HG03095 (cell line): ENCODE data around the gene CD177.
"Not testable (repeated sequence)": the region's sequence is repeated elsewhere in the genome, so short reads cannot be mapped to it uniquely, and the experiment has no call there.

ENCODE experiments used
- ATAC-seq: cut with Tn5 transposase; IDR thresholded peaks from one replicate; pipeline ENCODE4 v1.9.1; 2021; ENCODE audit warnings: moderate library complexity; ENCODE audit not compliant: unreplicated experiment

Gene CD177

DNA sequence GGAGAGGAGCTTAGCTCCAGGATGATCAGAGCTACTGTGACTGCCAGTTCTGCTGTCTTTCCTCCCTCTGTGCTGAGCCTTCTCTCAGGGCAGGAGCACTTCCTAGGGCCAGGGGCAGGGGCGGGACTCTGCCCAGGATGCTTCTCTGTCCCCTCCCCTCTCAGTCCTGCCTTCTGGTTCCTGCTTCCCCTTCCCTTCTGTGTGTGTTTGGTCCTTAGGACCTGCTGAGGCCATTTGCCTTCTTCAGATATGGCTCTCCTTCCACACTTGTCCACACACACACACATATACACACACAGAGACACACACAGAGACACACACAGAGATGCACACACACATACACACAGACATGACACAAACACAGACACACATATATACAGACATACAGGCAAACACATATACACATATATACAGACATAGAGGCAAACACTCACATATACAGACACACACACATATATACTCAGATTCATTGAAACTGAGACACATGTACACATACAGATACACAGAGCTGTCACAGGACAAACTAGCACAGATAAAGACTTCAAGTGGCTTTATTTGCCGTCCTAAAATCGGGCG lies 22.0 kb upstream of the CD177 start:
- ATAC-seq, result no peak

DNA sequence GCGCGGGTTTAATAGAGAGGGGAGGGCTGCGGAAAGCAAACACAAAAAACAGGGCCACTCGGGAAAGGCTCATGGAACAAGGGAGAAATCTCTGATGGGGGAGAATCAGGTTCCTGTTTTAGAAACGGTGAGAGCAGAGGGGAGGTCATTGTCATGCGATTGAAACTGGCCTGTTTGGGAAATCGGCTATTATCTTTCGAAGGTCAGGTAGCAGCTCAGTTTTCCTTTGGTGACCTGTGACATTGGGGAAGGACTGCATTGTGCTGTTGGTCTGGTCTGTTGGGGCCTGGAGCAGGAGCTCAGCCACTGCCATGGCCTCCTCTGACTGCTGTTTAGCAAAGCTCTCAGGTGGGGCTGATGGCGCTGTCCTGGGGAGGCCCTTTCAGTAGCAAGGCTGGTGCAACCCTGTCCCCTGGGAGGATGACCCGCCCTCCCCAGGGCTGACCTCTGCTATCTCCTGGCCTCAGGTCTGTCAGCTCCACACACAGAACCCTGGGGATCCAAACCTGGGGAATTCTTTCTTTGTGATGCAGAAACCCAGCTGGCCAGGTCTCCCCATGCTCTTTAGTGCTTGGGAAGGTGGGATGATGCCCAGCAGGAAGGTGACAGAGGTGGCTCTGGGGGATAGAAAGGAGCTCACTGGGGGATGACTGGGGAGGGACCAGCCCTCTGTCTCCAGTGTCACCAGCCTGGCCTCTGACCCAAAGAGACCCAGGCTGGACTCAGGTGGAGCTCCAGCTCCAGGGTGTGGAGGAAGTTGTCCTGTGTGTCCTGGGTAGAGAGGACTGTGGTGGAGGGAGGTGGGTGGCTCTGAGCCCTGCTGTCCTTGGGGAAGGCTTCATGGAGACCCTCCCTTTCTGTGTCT lies 21.2 kb upstream of the CD177 start:
- ATAC-seq, result no peak

DNA sequence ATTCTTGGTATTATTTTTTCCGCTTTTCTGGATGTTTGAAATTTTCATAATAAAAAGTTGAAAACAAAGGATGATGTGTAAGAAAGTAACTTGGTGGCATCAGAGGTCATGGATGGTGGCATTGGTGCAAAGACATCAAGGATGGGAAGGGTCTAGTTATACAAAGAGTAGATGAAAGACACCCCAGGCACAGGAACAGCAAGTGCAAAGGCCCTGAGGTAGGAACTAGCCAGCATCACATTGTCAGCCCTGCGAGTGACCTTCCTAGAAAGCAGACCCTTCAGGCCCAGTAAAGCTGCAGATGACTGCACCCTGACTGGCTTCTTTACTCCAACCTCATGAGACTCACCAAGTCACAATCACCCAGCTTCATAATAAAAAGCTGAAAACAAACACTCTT lies 17.0 kb upstream of the CD177 start:
- not testable (repeated sequence) for ATAC-seq

DNA sequence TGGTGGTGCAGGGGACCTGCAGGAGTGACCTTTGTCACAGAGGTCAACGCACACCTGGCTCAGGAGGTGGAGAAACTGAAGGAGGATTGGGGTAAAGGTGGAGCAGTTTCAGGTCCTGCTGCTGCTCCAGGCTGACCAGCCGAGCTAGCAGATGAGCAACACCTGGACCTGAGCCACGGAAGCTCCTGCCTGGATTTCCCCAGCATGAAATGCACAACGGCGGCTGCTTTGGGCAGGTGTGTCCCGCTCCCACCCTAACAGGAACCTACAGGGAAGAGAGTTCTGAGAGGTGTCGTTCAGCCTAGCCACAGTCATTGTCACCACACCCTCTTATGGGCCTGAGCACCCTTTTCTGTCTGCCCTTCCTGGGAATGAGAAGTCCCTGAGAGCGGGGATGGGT lies 15.7 kb upstream of the CD177 start:
- no peak for ATAC-seq

DNA sequence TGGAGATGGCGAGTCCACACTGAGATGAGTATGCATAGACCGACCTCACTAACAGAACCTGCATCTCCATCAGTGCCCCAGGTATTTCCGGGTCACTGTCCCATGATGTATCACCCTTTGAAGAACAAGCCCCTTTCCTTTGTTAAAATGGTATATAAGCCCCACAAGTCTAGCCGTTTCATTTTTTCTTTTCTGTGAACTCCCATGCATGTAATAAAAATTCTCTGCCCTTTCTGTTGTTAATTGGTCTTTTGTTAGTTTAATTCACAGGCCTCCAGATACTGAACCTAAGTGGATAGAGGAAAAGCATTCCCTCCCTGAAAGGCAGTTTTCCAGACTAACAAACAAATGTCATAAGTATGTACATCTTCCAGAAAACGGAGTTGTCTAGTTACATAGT lies 15.0 kb upstream of the CD177 start:
- ATAC-seq, result no peak

DNA sequence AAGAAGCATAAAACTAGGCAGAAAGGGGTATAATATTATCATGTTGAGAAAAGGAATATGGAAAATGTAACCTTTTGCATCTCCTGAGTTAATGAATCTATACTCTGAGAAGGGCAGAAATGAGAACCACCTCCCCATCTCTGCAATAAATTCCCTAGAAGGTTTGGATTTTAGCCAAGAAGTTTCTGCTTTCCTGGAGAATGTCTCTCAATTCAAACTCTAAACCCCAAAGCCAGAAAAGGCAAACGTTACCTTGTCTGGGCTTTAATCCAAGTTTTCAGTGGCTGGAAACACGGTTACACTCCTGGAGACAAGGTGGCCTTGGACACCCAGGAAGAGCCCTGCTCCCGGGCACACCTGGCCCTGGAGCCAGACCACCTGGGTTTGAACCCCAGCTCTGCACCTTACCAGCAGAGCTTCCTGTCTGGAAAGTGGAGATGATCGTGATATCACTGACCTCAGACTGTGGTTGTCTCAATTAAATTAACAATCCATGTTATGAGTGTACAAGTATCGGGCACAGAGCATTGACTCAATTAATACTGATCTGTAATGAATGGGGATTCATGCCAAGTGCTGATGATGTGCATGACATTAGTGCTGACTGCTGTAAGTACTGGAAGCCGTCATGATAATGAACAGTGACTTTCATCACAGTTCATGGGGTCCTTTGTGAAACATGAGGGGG lies 14.1 kb upstream of the CD177 start:
- ATAC-seq, result not testable (repeated sequence)

DNA sequence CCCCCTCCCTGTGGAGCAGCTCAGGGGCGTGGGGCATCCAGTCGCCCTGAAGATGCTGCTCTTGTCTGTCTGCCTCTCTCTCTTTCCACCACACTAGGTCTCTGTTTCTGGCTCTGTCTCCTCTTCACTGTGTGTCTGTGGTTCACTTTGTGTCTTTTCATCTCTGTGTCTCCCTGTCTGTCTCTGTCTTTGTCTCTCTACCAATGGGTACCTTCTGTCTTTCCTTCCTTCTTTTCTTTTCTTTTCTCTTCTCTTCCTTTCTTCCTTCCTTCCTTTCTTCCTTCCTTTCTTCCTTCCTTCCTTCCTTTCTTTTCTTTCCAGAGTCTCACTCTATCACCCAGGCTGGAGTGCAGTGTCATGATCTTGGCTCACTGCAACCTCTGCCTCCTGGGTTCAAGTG lies 13.4 kb upstream of the CD177 start:
- not testable (repeated sequence) for ATAC-seq

DNA sequence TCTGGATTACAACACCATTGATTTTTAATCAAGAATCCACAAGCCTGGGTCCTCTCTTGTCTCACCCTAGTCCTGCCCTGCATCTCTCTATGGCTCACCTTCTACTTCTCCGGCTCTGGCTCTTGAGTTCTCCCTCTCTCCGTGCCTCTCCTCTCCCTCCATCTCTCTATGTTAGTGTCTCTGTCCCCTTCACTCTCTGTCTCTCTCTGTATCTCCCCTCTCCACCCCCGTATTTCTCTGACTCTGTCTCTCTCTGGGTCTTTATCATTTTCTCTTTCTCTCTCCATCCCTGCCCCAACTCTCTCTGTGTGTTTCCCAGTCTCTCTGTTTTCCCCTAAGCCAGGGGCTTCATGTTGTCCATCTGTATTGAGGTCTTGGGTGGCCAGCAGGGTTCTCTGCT lies 12.4 kb upstream of the CD177 start:
- not testable (repeated sequence) for ATAC-seq

DNA sequence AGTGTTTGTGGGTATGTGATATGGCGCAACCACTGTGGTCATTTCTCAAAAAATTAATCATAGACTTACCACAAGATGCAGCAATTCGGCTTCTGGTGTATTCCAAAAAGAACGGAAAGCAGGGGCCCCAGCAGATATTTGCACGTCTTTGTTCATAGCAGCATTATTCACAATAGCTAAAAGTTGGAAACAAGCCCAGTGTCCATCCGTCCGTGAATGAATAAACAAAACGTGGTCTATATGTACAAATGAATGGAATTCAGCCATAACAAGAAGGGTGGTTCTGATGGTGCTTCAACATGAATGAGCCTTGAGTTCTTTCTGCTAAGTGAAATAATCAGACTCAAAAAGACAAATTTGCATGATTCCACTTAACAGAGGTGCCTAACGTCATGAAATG lies 11.4 kb upstream of the CD177 start:
- not testable (repeated sequence) for ATAC-seq

DNA sequence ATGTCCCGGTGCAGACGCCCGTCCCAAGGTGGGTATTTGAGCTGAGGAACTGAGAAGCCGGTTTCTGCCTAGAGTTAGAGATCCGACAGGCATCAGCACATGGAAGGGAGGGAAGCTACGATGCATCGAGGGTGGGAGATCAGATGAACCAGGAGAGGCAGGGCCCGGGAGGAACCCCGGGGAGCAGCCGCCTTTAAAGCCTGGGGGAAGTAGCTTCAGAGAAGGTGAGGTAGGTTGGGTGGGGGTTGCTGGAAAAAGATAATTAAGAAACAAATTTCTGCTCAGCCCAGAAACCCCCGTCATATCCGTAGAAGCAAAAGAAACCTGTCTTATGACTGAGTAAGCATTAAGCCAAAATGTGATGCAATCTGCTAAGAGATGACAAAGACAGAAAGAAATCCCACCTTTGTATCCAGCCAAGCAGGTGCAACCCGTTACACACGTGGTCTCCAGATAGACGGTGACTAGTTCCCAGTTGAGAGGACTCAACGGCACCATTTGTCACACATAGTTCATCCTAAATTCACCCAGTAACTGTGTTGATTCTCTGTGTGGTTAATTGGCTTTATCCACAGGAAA lies 9.1 kb upstream of the CD177 start:
- ATAC-seq, result not testable (repeated sequence)

DNA sequence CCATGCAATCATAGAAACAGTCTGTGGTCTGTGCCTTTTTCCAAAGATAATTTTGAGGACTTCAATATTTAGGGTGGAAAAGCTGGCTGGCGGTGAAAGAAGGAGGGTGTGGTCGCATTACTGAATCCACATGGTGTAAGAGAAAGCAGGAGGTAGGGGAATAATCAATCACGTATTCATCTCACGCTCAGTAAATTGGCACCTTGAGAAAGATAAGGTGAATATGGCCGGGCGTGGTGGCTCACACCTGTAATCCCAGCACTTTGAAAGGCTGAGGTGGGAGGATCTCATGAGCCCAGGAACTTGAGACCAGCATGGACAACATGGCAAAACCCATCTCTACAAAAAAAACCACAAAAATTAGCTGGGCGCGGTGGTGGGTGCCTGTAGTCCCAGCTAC lies 3.7 kb upstream of the CD177 start:
- not testable (repeated sequence) for ATAC-seq

DNA sequence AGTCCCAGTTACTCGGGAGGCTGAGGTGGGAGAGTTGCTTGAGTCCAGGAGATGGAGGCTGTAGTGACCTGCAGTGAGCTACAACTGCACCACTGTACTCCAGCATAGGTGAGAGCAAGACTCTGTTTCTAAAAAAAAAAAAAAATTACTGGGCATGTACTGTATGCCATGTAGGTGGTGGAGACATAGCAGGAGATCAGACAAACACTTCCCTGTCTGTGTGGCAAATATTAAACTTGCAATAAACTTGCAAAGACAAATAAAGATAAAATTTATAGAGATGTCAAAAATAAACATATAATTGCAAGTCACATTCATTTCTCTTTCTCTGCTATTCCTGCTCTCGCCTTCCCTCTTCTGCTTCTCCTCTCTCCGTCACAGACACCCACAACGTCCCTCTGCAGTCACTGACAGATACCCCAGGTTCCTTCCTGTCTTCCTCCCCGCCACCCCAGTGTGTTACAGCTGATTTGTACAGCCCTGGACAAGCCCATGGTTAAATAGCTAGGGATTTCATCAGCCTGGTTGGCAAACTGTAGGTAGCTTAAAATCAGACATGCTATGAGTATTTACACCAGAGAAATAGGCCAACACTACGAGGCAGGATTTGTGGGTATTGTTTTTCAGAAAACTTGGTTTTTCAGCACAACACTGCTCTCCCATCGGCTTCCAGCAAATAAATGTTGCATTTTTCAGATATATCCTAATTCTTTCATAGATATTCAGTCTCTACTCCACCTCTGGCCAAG lies 1.3 kb upstream of the CD177 start:
- no peak for ATAC-seq

DNA sequence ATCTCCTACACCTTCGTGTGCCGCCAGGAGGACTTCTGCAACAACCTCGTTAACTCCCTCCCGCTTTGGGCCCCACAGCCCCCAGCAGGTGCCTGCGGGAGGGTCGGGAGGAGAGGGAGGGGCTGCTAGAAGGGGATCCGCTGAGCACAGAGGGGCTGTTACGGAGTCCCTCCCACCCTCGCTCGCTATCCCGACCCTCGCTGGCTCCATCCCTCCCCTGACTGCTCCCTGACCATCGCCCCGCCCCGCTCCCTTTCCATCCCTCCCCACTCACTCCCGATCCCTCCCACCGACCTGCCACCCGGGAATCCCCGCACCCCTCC lies 780 bp downstream of the CD177 start:
- no peak for ATAC-seq

DNA sequence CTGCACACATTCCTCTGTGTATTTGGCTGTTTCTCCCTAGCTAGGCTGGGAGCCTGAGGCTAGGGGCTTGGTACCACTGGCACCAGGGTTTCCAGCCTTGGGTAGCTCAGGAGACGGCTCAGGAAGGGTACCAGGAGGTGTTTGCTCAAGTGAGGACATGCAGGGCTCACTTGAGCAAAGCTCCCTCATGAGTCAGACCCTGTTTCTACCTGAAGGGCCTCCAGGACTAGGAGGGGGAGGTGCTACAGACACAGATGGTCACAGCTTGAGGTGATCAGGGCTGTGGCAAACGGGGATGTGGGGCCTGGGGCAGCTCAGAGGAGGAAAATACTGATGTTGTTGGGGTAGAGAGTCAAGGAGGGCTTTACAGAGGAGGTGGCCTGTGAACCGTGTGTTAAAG lies 3.3 kb downstream of the CD177 start:
- not testable (repeated sequence) for ATAC-seq

DNA sequence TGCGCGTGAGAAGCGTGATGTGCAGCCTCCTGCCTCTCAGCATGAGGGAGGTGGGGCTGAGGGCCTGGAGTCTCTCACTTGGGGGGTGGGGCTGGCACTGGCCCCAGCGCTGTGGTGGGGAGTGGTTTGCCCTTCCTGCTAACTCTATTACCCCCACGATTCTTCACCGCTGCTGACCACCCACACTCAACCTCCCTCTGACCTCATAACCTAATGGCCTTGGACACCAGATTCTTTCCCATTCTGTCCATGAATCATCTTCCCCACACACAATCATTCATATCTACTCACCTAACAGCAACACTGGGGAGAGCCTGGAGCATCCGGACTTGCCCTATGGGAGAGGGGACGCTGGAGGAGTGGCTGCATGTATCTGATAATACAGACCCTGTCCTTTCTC lies 8.7 kb downstream of the CD177 start:
- ATAC-seq, result no peak

DNA sequence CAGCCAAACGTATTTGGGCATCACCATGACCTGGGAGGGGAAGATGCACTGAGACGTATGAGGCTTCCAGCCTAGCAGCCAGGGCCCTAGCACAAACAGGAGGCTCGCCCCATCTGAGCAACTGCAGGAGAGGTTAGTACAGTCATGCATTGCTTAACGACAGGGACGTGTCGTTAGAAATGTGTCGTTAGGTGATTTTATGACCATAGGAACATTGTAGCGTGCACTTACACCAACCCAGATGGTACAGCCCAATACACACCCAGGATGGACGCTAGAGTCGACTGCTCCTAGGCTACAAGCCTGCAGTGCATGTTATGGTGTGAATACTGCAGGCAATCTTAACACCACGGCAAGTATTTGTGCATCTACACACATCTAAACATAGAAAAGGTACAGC lies 9.3 kb downstream of the CD177 start:
- ATAC-seq, result no peak

DNA sequence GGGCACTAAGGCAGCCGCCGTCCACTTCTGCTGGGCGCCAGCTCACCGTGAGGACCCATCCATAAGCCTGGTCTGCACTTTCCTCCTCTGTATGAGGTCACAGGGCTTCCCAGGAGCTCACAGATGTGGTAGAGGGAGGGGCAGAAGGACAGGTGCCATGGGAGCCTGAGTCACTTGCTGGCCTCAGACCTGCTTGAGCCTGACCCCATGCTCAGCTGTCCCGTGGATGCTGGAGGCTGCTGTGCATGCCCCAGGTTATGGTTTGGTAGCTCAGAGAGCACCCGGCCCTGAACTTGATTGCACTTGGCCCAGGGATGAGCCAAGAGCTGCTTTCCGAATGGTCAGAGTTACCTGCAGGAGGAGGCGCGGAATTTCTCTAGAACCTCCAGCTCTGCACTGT lies 12.2 kb downstream of the CD177 start:
- not testable (repeated sequence) for ATAC-seq

DNA sequence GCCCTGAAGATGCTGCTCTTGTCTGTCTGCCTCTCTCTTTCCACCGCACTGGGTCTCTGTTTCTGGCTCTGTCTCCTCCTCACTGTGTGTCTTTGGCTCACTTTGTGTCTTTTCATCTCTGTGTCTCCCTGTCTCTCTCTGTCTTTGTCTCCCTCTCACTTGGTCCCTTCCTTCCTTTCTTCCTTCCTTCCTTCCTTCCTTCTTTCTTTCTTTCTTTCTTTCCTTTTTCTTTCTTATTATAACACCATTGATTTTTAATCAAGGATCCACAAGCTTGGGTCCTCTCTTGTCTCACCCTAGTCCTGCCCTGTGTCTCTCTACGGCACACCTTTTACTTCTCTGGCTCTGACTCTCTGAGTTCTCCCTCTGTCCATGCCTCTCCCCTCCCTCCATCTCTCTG lies 14.3 kb downstream of the CD177 start:
- no peak for ATAC-seq

DNA sequence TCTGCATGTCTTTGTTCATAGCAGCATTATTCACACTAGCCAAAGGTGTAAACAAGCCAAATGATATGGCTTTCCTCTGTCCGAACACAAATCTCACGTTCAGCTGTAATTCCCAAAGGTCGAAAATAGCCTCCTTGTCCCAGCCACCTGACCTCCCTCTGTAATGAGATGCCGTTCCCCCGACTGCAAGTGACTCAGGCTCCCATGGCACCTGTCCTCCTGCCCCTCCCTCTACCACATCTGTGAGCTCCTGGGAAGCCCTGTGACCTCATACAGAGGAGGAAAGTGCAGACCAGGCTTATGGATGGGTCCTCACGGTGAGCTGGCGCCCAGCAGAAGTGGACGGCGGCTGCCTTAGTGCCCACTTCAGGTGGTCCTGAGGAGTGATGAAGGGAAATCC lies 15.4 kb downstream of the CD177 start:
- not testable (repeated sequence) for ATAC-seq

DNA sequence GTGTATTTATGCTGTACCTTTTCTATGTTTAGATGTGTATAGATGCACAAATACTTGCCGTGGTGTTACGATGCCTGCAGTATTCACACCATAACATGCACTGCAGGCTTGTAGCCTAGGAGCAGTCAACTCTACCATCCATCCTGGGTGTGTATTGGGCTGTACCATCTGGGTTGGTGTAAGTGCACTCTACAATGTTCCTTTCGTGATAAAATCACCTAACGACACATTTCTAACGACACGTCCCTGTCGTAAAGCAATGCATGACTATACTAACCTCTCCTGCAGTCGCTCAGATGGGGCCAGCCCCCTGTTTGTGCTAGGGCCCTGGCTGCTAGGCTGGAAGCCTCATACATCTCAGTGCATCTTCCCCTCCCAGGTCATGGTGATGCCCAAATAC lies 18.4 kb downstream of the CD177 start:
- ATAC-seq, result no peak

DNA sequence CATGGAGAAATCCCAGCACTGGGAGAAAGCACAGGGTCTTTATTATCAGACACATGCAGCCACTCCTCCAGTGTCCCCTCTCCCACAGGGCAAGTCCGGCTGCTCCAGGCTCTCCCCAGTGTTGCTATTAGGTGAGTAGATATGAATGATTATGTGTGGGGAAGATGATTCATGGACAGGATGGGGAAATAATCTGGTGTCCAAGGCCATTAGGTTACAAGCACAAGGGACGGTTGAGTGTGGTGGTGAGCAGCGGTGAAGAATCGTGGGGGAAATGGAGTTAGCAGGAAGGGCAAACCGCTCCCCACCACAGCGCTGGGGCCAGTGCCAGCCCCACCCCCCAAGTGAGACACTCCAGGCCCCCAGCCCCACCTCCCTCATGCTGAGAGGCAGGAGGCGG lies 19.0 kb downstream of the CD177 start:
- no peak for ATAC-seq
